Gastroesophageal sphincter (tissue), 4 donors: ENCODE results near the gene TBC1D22B. TPM values are rescaled to one million over a fixed set of nuclear protein-coding genes. Genes with fewer than 3 reads are reported as not detected.
"Not testable (repeated sequence)": the region's sequence is repeated elsewhere in the genome, so short reads cannot be mapped to it uniquely, and the experiment has no call there.

Experiments
- ATAC-seq: fragments of 150-250 bp; one replicate; pipeline ENCODE4 v1.9.1; 2016; ENCODE audit warnings: mild to moderate bottlenecking, moderate library complexity
- H3K27ac ChIP-seq, 4 donors: fragments of 200-600 bp; sonication (generic) in 3 of 4; 1 replicate in 3 of 4; 2 replicates in 1 of 4; pipeline ENCODE4 v1.5.1; 2016 to 2019
- H3K27me3 ChIP-seq: fragments of 200-600 bp; sonication (generic); one replicate; pipeline ENCODE4 v1.5.1; 2019
- H3K36me3 ChIP-seq, 2 donors: fragments of 200-600 bp; sonication (generic); one replicate each; pipeline ENCODE4 v1.5.1; 2019; ENCODE audit warnings: control low read depth in 1 of 2
- H3K4me1 ChIP-seq, 3 donors: fragments of 200-600 bp; sonication (generic); 1 replicate in 2 of 3; 2 replicates in 1 of 3; pipeline ENCODE4 v1.5.1; 2016 to 2019; ENCODE audit warnings: control low read depth in 2 of 3
- H3K4me3 ChIP-seq, 2 donors: fragments of 200-600 bp; sonication (generic); one replicate each; pipeline ENCODE4 v1.5.1; 2019; ENCODE audit warnings: mild to moderate bottlenecking in 1 of 2, moderate library complexity in 1 of 2
- H3K9me3 ChIP-seq, 3 donors: fragments of 200-600 bp; sonication (generic); one replicate each; pipeline ENCODE4 v1.5.1; 2017 to 2019; ENCODE audit warnings: control low read depth in 2 of 3
- EP300 ChIP-seq: sonication (generic); formaldehyde crosslinking; IDR thresholded peaks from one replicate; pipeline ENCODE4 v1.6.1; 2017; ENCODE audit warnings: antibody characterized with exemption, mild to moderate bottlenecking
- POLR2A ChIP-seq, 2 donors: fragments of 450-650 bp; IDR thresholded peaks; one replicate each; pipeline ENCODE4 v1.6.1; 2017; ENCODE audit warnings: antibody characterized with exemption in 2 of 2, mild to moderate bottlenecking in 2 of 2, moderate library complexity in 1 of 2
- POLR2AphosphoS5 ChIP-seq: sonication (generic); formaldehyde crosslinking; IDR thresholded peaks from one replicate; pipeline ENCODE4 v1.6.1; 2017; ENCODE audit warnings: antibody characterized with exemption
- WGBS, 2 donors: methylation state at CpG; one replicate each; pipeline ENCODE4 v1.1.5; 2018; ENCODE audit warnings: low coverage in 1 of 2; 5-methylcytosine and 5-hydroxymethylcytosine counted together
- total RNA-seq, 4 donors: library from RNA; depleted of rRNA; stranded (reverse); fragments of >200 nt; gene quantifications; one replicate each; pipeline ENCODE4 v1.1.0, GENCODE V29; 2016
- TF ChIP-seq, protein P1 (sequence below), 4 experiments: fragments of 200-600 bp in 2 of 4; fragments of 450-650 bp in 2 of 4; sonication (generic) in 1 of 4; IDR thresholded peaks; one replicate each; pipeline ENCODE4 v1.5.1; 2017 to 2019; ENCODE audit warnings: antibody characterized with exemption in 4 of 4, mild to moderate bottlenecking in 2 of 4, moderate library complexity in 2 of 4

Gene TBC1D22B
- total RNA-seq, 4 donors from 2014 or later = 5.0 to 9.2 (median 8.3) TPM

DNA sequence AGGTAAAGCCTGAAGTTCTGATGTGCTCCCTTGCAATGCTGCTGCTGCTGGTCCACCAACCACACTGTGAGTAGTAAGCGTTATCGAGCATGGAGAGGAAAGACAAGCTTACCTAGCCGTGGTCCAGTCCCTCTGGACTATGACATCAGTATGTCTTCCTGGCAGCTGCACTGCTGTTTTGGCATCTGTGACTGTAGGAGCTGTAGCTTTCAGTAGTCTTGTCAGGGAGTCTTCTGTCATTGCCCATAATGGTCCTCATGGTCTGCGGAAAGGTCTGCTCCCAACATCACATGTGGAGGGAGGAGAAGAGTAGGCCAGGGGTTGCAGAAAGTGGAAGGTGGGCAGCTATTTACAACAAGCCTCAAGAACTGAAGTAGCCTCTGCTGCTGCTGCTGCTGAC lies 27.2 kb downstream of the TBC1D22B start:
- no peak for ATAC-seq
- Histone ChIP-seq H3K4me1 (peaks cover 6 to 40% (median 17%) of the 10 kb centered on the region in 3 donors), H3K36me3 (peaks cover 0 to 77% of the 10 kb centered on the region in 2 donors), H3K27me3 (no peaks in the 10 kb centered on the region), H3K27ac (peak overlapping the region in 3 of 4 donors; percentile 56 to 80 (median 76)), H3K4me3 (no peak overlapping the region), H3K9me3 (no peaks in the 10 kb centered on the region)
- WGBS, 2 donors = 60 to 86% methylated on average over 1 of the region's 4 CpGs
- no peak for TF ChIP-seq EP300

DNA sequence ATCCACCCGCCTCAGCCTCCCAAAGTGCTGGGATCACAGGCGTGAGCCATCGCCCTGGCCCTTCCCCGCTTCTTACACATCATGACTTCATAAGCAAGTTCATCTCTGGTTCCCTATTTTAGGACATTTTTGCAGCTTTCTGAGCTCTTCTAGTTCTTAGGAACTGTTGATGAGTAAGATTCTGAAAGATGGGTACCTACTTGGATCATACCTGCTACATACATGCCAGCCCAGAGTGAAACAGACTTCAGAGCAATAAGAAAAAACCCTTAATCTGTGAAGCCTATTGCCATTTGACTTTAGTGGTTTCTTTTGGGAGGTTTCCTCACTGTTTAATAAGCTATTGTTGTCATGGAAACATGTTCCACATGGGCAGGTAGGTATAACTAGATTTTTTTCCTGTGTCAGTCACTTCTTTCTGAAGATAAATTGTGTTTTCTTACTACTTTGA lies 28.3 kb downstream of the TBC1D22B start:
- Histone ChIP-seq H3K9me3 (no peaks in the 10 kb centered on the region), H3K4me3 (no peak overlapping the region), H3K27ac (no peak overlapping the region), H3K27me3 (no peaks in the 10 kb centered on the region), H3K36me3 (peaks cover 0 to 76% of the 10 kb centered on the region in 2 donors), H3K4me1 (peaks cover 6 to 32% (median 17%) of the 10 kb centered on the region in 3 donors)
- TF ChIP-seq, protein P1, sequence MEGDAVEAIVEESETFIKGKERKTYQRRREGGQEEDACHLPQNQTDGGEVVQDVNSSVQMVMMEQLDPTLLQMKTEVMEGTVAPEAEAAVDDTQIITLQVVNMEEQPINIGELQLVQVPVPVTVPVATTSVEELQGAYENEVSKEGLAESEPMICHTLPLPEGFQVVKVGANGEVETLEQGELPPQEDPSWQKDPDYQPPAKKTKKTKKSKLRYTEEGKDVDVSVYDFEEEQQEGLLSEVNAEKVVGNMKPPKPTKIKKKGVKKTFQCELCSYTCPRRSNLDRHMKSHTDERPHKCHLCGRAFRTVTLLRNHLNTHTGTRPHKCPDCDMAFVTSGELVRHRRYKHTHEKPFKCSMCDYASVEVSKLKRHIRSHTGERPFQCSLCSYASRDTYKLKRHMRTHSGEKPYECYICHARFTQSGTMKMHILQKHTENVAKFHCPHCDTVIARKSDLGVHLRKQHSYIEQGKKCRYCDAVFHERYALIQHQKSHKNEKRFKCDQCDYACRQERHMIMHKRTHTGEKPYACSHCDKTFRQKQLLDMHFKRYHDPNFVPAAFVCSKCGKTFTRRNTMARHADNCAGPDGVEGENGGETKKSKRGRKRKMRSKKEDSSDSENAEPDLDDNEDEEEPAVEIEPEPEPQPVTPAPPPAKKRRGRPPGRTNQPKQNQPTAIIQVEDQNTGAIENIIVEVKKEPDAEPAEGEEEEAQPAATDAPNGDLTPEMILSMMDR (IDR thresholded peaks at IDR 0.05) = no peak
- TF ChIP-seq POLR2A (IDR thresholded peaks at IDR 0.05) (no peak), EP300 (no peak), POLR2AphosphoS5 (no peak)
- ATAC-seq = no peak
- WGBS, 2 donors = 99 to 100% methylated on average over 2 to 4 of the region's 4 CpGs

DNA sequence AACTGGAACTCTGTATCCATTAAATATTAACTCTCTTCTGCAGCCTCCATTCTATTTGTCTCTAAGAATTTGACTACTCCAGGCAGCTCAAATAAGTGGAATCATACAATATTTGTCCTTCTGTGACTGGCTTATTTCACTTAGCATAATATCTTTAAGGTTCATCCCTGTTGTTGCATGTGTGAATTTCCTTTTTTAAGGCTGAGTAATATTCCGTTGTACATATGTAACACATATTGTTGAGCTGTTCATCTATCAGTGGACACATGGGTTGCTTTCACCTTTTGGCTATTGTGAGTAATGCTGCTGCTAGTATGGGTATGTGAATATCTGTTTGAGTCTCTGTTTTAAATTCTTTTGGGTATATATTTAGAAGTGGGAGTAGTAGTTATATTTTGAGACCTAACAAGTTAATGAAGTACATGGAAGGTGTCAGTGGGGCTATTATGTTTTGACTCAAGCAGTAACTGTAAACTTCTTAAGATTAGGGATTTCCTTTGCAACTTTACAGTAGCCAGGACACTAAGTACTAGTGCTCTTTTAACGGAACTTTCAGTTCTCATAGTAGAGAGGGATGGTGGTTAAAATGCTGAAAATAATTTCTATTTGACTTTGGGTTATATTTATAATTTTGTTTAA lies 30.1 kb downstream of the TBC1D22B start:
- 96 to 100% methylated on average over 2 of the region's 2 CpGs for WGBS, 2 donors
- no peak for ATAC-seq
- Histone ChIP-seq H3K36me3 (peaks cover 0 to 84% of the 10 kb centered on the region in 2 donors), H3K27ac (no peak overlapping the region), H3K9me3 (no peaks in the 10 kb centered on the region), H3K4me1 (peaks cover 6 to 25% (median 17%) of the 10 kb centered on the region in 3 donors), H3K4me3 (no peak overlapping the region), H3K27me3 (no peaks in the 10 kb centered on the region)
- TF ChIP-seq EP300 = no peak

DNA sequence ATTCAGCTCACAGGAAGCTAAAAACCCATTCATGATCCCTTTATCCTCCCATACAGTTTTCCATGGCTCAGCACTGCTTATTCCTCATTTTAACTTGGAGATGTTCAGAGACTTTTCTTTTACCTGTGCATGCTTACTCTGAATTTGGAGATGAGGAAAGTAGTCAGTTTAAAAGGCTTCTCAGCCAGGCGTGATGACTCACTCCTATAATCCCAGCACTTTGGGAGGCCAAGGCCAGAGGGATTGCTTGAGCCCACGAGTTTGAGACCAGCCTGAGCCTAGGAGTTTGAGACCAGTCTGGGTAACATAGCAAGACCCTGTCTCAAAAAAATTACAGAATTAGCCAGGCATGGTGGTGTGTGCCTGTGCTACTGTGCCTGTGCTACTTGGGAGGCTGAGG lies 30.7 kb downstream of the TBC1D22B start:
- TF ChIP-seq, protein P1 (IDR thresholded peaks at IDR 0.05) = no peak
- no peak for TF ChIP-seq EP300
- Histone ChIP-seq H3K36me3 (peaks cover 0 to 88% of the 10 kb centered on the region in 2 donors), H3K27me3 (no peaks in the 10 kb centered on the region), H3K9me3 (no peaks in the 10 kb centered on the region), H3K4me3 (no peak overlapping the region), H3K4me1 (peaks cover 2 to 19% (median 15%) of the 10 kb centered on the region in 3 donors), H3K27ac (no peak overlapping the region)
- no peak for ATAC-seq
- 40 to 80% methylated on average over 1 of the region's 2 CpGs for WGBS, 2 donors

DNA sequence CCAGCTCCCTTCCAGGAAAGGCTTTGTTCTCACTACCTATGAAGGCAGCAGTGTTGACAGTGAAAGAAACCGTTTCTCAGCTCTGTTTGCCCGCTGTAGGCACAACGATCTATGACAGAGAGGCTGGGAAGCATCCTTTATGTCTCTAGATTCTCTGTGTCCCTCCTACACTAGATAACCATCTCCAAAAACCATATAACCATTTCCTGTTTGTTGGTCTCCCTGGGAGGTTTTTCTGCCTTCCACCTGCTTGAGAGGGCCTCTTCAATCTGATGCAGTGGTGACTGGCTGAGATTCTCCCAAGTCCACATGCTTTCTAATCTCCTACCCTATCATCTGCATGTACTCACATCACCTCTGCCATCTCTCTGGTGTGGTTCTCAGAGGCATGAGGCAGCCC lies 32.4 kb downstream of the TBC1D22B start:
- H3K9me3 ChIP-seq = no peaks in the 10 kb centered on the region
- peaks cover 0 to 98% of the 10 kb centered on the region in 2 donors for H3K36me3 ChIP-seq
- peaks cover 0 to 2% (median 0%) of the 10 kb centered on the region in 3 donors for H3K4me1 ChIP-seq
- no peak overlapping the region for H3K4me3 ChIP-seq
- WGBS, 2 donors = 92 to 95% methylated on average over 2 to 3 of the region's 3 CpGs
- no peak for ATAC-seq
- no peaks in the 10 kb centered on the region for H3K27me3 ChIP-seq
- no peak for TF ChIP-seq EP300
- TF ChIP-seq POLR2AphosphoS5 = no peak
- TF ChIP-seq, protein P1 (IDR thresholded peaks at IDR 0.05) = no peak
- no peak for TF ChIP-seq POLR2A (IDR thresholded peaks at IDR 0.05)
- no peak overlapping the region for H3K27ac ChIP-seq

DNA sequence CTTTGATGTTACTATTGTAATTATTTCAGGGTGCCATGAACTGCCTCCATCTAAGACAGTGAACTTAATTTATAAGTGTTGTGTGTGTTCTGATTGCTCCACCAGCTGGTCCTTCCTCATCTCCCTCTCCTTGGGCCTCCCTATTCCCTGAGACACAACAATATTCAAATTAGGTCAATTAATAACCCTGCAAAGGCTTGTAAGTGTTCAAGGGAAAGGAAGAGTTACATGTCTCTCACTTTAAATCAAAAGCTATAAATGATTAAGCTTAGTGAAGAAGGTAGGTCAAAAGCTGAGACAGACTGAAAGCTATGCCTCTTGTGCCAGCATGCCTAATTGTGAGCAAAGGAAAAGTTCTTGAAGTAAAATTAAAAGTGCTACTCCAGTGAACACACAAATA lies 35.9 kb downstream of the TBC1D22B start:
- H3K36me3 ChIP-seq = peaks cover 0 to 95% of the 10 kb centered on the region in 2 donors
- H3K27me3 ChIP-seq = no peaks in the 10 kb centered on the region
- ATAC-seq = no peak
- TF ChIP-seq, protein P1 (IDR thresholded peaks at IDR 0.05) = no peak
- no peak for TF ChIP-seq EP300
- no peak for TF ChIP-seq POLR2A (IDR thresholded peaks at IDR 0.05)
- TF ChIP-seq POLR2AphosphoS5 = no peak
- H3K4me3 ChIP-seq = no peak overlapping the region
- no peaks in the 10 kb centered on the region for H3K4me1 ChIP-seq
- H3K27ac ChIP-seq = no peak overlapping the region
- no peaks in the 10 kb centered on the region for H3K9me3 ChIP-seq

DNA sequence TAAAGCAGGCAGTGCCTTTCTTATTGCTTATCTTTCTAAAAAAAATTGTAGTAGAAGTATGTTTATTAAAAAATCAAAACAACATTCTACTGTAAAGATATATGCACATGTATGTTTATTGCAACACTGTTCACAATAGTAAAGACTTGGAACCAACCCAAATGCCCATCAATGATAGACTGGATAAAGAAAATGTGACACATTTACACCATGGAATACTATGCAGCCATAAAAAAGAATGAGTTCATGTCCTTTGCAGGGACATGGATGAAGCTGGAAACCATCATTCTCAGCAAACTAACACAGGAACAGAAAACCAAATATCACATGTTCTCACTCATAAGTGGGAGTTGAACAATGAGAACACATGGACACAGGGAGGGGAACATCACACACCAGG lies 40.1 kb downstream of the TBC1D22B start:
- H3K4me1 ChIP-seq, H3K4me3 ChIP-seq, H3K27me3 ChIP-seq, H3K9me3 ChIP-seq, ATAC-seq, H3K27ac ChIP-seq: not testable (repeated sequence)
- peaks cover 0 to 87% of the 10 kb centered on the region in 2 donors for H3K36me3 ChIP-seq
